Osteoblast (primary cell): ENCODE data around the gene TMC4. TPM values are rescaled to one million over a fixed set of nuclear protein-coding genes. Genes with fewer than 3 reads are reported as not detected.

Experiments used
- DNase-seq: peaks from one replicate; pipeline ENCODE4 v3.0.0; 2011; ENCODE audit warnings: low spot score, mixed read lengths; ENCODE audit not compliant: insufficient read length; ENCODE audit errors: missing footprints
- H2AFZ ChIP-seq: 2 replicates; pipeline ENCODE4 v1.6.0; 2011; ENCODE audit warnings: mild to moderate bottlenecking, low read length
- H3K27ac ChIP-seq: 2 replicates; pipeline ENCODE4 v1.5.1; 2011; ENCODE audit warnings: mild to moderate bottlenecking, low read depth, low read length, moderate library complexity
- H3K27me3 ChIP-seq: 2 replicates; pipeline ENCODE4 v1.6.0; 2012; ENCODE audit warnings: mild to moderate bottlenecking, control low read depth, inconsistent platforms, low read length, moderate library complexity; ENCODE audit not compliant: insufficient read depth
- H3K36me3 ChIP-seq: 2 replicates; pipeline ENCODE4 v1.5.1; 2011; ENCODE audit warnings: mild to moderate bottlenecking, low read length, control low read depth, moderate library complexity; ENCODE audit not compliant: insufficient read depth
- H3K4me1 ChIP-seq: 2 replicates; pipeline ENCODE4 v1.5.1; 2011; ENCODE audit warnings: mild to moderate bottlenecking, low read length, control low read depth, moderate library complexity; ENCODE audit not compliant: insufficient read depth
- H3K4me2 ChIP-seq: 2 replicates; pipeline ENCODE4 v1.6.0; 2011; ENCODE audit warnings: mild to moderate bottlenecking, low read length; ENCODE audit not compliant: insufficient read depth
- H3K4me3 ChIP-seq: fragments of 200-600 bp; sonication (generic); 3 replicates; pipeline ENCODE4 v1.5.1; 2012; ENCODE audit warnings: mild to moderate bottlenecking, low read length, inconsistent platforms; ENCODE audit not compliant: insufficient read depth
- H3K79me2 ChIP-seq: 2 replicates; pipeline ENCODE4 v1.6.0; 2012; ENCODE audit warnings: mild to moderate bottlenecking, low read length, control low read depth, inconsistent platforms; ENCODE audit not compliant: insufficient read depth
- H3K9me3 ChIP-seq: 2 replicates; pipeline ENCODE4 v1.5.1; 2011; ENCODE audit warnings: low read depth, low read length, control low read depth
- H4K20me1 ChIP-seq: 2 replicates; pipeline ENCODE4 v1.6.0; 2012; ENCODE audit warnings: mild to moderate bottlenecking, low read length, control low read depth; ENCODE audit not compliant: insufficient read depth
- CTCF ChIP-seq: IDR thresholded peaks from 2 replicates; pipeline ENCODE4 v1.5.1; 2011; ENCODE audit warnings: mild to moderate bottlenecking, low read depth, low read length, moderate library complexity; ENCODE audit errors: extremely low read depth
- total RNA-seq: library from RNA; depleted of rRNA; stranded (reverse); fragments of >200 nt; gene quantifications from 2 replicates; pipeline ENCODE4 v1.2.3, GENCODE V29; 2012

TMC4 gene
- total RNA-seq, 1 donor, result 0.72 TPM

GRCh38 chr19:54211235-54211634 is 38.3 kb upstream of the TMC4 start:
- H3K4me1 ChIP-seq, result peaks cover 49% of the 10 kb centered on the region
- no peak overlapping the region for H3K4me3 ChIP-seq
- TF ChIP-seq CTCF, result no peak
- peaks cover 35% of the 10 kb centered on the region for H3K79me2 ChIP-seq
- peaks cover 24% of the 10 kb centered on the region for H3K36me3 ChIP-seq
- no peak overlapping the region for H2AFZ ChIP-seq
- peak; percentile 9 for DNase-seq
- no peaks in the 10 kb centered on the region for H3K9me3 ChIP-seq
- peaks cover 52% of the 10 kb centered on the region for H4K20me1 ChIP-seq
- H3K27ac ChIP-seq, result peak overlapping the region; percentile 87
- H3K4me2 ChIP-seq, result no peak overlapping the region
- no peaks in the 10 kb centered on the region for H3K27me3 ChIP-seq

DNA sequence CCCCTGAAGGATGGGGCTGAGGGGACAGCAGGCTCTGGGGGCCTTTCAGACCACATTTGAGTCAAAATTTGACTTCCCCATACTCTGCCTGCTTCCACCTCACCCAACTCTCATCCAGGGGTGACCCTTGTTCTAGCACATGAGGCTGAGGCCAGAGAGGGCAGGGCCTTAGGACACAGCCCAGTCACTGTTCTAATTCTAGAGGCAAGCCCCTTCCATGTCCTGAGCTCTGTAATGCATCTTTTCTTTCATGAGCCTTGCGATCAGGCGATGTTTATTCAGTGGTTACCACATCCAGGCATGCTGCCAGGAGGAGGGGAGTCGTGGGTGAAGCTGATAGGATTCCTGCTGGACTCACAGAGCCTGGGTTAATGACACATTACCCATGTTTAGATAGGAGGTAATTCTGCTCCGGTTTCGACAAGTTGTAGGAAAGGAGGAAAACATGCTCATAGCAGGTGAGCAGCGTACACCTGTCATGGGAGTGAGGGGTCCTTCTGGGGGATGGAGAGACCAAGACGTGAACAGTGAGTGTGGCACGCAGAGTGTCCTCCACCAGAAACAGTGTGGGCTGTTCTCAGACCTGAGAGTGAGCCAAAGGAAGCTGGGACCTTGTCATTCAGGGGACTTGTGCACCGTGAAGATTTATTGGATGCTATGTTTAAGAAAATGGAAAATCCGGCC is 37.0 kb upstream of the TMC4 start:
- peaks cover 65% of the 10 kb centered on the region for H4K20me1 ChIP-seq
- peaks cover 47% of the 10 kb centered on the region for H3K79me2 ChIP-seq
- peaks cover 37% of the 10 kb centered on the region for H3K36me3 ChIP-seq
- peaks cover 54% of the 10 kb centered on the region for H3K4me1 ChIP-seq
- no peaks in the 10 kb centered on the region for H3K9me3 ChIP-seq
- peak; percentile 99 for DNase-seq
- TF ChIP-seq CTCF, result no peak
- H2AFZ ChIP-seq, result no peak overlapping the region
- H3K4me3 ChIP-seq, result peak overlapping the region; percentile 31
- no peaks in the 10 kb centered on the region for H3K27me3 ChIP-seq
- peak overlapping the region; percentile 87 for H3K27ac ChIP-seq
- peak overlapping the region; percentile 74 for H3K4me2 ChIP-seq

DNA sequence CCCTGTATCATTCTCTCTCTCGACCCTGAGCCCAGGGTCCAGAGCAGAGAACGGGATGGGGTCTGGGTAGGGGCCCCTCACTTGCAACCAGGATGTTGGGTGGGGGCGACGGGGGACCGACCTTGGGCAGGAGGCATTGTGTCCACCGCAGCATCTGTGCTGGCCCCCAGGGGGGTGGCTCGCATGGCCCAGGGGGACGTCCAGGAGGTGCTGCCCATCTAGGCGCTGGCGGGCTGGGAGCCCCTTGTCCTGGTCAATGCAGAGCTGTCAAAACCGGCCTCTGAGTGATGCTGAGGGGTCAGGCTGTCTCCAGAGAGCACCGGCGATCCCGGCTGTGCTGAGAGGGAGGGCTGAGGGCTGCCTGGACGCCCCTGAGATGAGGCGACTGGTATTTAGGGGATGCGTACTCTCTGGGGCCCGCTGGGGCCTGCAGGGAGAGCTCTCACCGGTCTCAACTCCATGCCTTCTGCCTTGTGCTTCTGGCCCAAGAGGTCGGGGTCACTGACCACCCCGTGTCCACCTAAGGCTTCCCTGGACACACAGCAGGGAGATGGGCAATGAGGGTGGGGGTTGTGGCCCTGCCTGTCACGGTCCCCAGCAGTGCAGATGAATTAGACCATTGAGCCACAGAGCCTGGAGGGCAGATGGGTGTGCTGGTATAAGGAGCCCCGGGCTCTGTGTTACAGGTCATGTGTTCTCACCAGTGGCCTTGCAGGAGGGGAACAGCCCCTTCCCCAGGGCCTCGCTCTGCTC is 36.3 kb upstream of the TMC4 start:
- no peak overlapping the region for H3K4me3 ChIP-seq
- no peak overlapping the region for H2AFZ ChIP-seq
- peaks cover 55% of the 10 kb centered on the region for H3K79me2 ChIP-seq
- peak overlapping the region; percentile 87 for H3K27ac ChIP-seq
- H3K4me2 ChIP-seq, result peak overlapping the region; percentile 40
- H3K4me1 ChIP-seq, result peaks cover 58% of the 10 kb centered on the region
- peaks cover 72% of the 10 kb centered on the region for H4K20me1 ChIP-seq
- TF ChIP-seq CTCF, result no peak
- H3K36me3 ChIP-seq, result peaks cover 44% of the 10 kb centered on the region
- no peaks in the 10 kb centered on the region for H3K27me3 ChIP-seq
- H3K9me3 ChIP-seq, result no peaks in the 10 kb centered on the region
- peak; percentile 69 for DNase-seq

DNA sequence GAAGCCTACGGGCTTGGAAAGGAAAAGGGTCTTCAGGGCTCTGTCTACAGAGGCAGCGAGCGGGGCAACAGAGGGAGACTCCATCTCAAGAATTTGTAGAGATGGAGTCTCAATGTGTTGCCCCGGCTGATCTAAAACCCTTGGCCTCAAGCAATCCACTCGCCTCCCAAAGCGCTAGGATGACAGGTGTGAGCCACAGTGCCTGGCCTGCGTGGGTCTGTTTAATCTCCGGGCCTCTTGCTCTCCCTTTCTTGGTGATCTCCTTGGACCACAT is 35.8 kb upstream of the TMC4 start:
- DNase-seq, result no peak
- TF ChIP-seq CTCF, result no peak
- peaks cover 63% of the 10 kb centered on the region for H3K4me1 ChIP-seq
- H3K4me2 ChIP-seq, result no peak overlapping the region
- peaks cover 60% of the 10 kb centered on the region for H3K79me2 ChIP-seq
- no peak overlapping the region for H2AFZ ChIP-seq
- peaks cover 77% of the 10 kb centered on the region for H4K20me1 ChIP-seq
- H3K36me3 ChIP-seq, result peaks cover 50% of the 10 kb centered on the region
- H3K27ac ChIP-seq, result peak overlapping the region; percentile 87
- no peak overlapping the region for H3K4me3 ChIP-seq
- no peaks in the 10 kb centered on the region for H3K27me3 ChIP-seq
- H3K9me3 ChIP-seq, result no peaks in the 10 kb centered on the region
